ENCODE data around the gene FAM32A. TPM values are rescaled to one million over a fixed set of nuclear protein-coding genes. Genes with fewer than 3 reads are reported as not detected.

The FAM32A gene
- total RNA-seq, 1 experiment from 2014 or later, result 179 TPM

GRCh38 chr19:16200038-16201010, 15.1 kb downstream of the FAM32A start:
- no peak for DNase-seq (ENCODE audit: low read depth)

- no peak for DNase-seq (ENCODE audit: low read depth)
Measured at GRCh38 chr19:16201011-16201391, 15.8 kb downstream of the FAM32A start.

- DNase-seq (ENCODE audit: low read depth), result no peak
Measured at GRCh38 chr19:16202320-16203255, 17.4 kb downstream of the FAM32A start.

- no peak for DNase-seq (ENCODE audit: low read depth)
Measured at GRCh38 chr19:16203256-16204004, 18.2 kb downstream of the FAM32A start.

GRCh38 chr19:16204005-16204294, 18.7 kb downstream of the FAM32A start:
- DNase-seq (ENCODE audit: low read depth), result no peak

GRCh38 chr19:16205205-16206045, 20.2 kb downstream of the FAM32A start:
- no peak for DNase-seq (ENCODE audit: low read depth)

GRCh38 chr19:16206046-16206605, 20.9 kb downstream of the FAM32A start:
- DNase-seq (ENCODE audit: low read depth), result no peak

- no peak for DNase-seq (ENCODE audit: low read depth)
Measured at GRCh38 chr19:16206637-16207036, 21.4 kb downstream of the FAM32A start.

GRCh38 chr19:16207063-16207462, 21.9 kb downstream of the FAM32A start:
- DNase-seq (ENCODE audit: low read depth), result no peak

GRCh38 chr19:16207490-16208025, 22.3 kb downstream of the FAM32A start:
- DNase-seq (ENCODE audit: low read depth), result no peak

GRCh38 chr19:16208064-16208759, 23.0 kb downstream of the FAM32A start:
- no peak for DNase-seq (ENCODE audit: low read depth)

- DNase-seq (ENCODE audit: low read depth), result no peak
Measured at GRCh38 chr19:16208847-16209665, 23.8 kb downstream of the FAM32A start.

GRCh38 chr19:16210168-16210567, 25.0 kb downstream of the FAM32A start:
- DNase-seq (ENCODE audit: low read depth), result no peak

GRCh38 chr19:16213076-16213475, 27.9 kb downstream of the FAM32A start:
- no peak for DNase-seq (ENCODE audit: low read depth)

GRCh38 chr19:16216744-16217670, 31.8 kb downstream of the FAM32A start:
- DNase-seq (ENCODE audit: low read depth), result no peak

GRCh38 chr19:16217716-16218451, 32.7 kb downstream of the FAM32A start:
- no peak for DNase-seq (ENCODE audit: low read depth)

GRCh38 chr19:16218851-16219250, 33.6 kb downstream of the FAM32A start:
- DNase-seq (ENCODE audit: low read depth), result no peak

Data from HT1080 (cell line).